Lower leg skin (tissue), 3 donors: ENCODE data around the gene LENG1.

Experiments used
- CTCF ChIP-seq, 3 donors: fragments of 450-650 bp; IDR thresholded peaks; one replicate each; pipeline ENCODE4 v1.5.1; 2016; ENCODE audit warnings: antibody characterized with exemption in 3 of 3, mild to moderate bottlenecking in 3 of 3, moderate library complexity in 2 of 3
- POLR2A ChIP-seq, 2 donors: fragments of 450-650 bp; IDR thresholded peaks; one replicate each; pipeline ENCODE4 v1.6.1; 2016 to 2017; ENCODE audit warnings: antibody characterized with exemption in 2 of 2, mild to moderate bottlenecking in 1 of 2, moderate library complexity in 1 of 2

DNA sequence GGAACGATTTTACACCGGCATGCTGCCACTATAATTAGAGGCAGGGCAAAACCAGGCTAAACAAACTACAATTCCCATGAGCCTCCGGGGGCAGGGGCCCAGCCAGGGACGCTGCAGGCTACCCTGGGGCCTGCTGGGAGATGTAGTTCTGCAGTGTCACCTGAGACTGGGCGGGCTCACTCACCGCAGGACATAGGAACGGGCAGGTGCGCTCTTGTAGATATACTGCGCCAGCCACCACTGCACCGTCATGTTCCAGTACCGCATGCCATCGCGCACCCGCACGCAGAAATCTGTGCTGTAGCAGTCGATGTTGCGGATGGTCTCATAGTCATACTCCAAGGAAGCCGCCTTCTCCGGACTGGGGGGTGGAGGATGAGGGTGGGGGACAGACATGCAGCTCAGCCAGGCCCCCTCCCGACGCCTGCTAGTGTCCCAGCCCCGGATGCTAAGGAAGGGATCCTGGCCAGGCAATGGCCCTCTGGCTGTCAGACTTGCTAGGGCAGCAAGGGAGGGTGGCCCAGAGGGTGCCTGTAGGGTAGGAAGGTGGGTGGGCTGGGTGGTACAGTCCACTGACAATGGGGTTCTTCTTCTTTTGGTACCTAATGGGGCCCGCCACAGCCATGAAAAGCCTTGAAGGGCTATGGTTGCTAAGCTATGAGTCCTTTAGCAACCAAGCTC, 19.2 kb upstream of the LENG1 start:
- TF ChIP-seq CTCF (IDR thresholded peaks at IDR 0.05) (no peak), POLR2A (IDR thresholded peaks at IDR 0.05) (no peak)
